Calu3 (cell line): Measurements from ENCODE around the gene TTC28. TPM values are rescaled to one million over a fixed set of nuclear protein-coding genes. Genes with fewer than 3 reads are reported as not detected.
"Not testable (repeated sequence)": the region's sequence is repeated elsewhere in the genome, so short reads cannot be mapped to it uniquely, and the experiment has no call there.

Experiments used
- BruUV-seq: library from RNA; stranded (reverse); fragments of 400-500 nt; replicated peaks from 2 replicates; lab custom pipeline; 2021; lab: Mats Ljungman, UMichigan
- CTCF ChIA-PET: fragments of 300-600 bp; sonication (Branson Sonifier 250); formaldehyde crosslinking; loops from one replicate; lab custom pipeline; 2022; ENCODE audit warnings: antibody characterized with exemption; lab: Charles Lee
- DNase-seq: peaks from one replicate; pipeline ENCODE4 v3.0.0; 2022
- H3K27ac Mint-ChIP-seq: one replicate; pipeline ENCODE4 v1.8.0; 2022; ENCODE audit warnings: mixed read lengths; ENCODE audit not compliant: unreplicated experiment
- H3K27me3 Mint-ChIP-seq: one replicate; pipeline ENCODE4 v1.8.0; 2022; ENCODE audit warnings: mixed read lengths; ENCODE audit not compliant: unreplicated experiment
- H3K36me3 Mint-ChIP-seq: one replicate; pipeline ENCODE4 v1.8.0; 2022; ENCODE audit warnings: mild to moderate bottlenecking, moderate library complexity, mixed read lengths; ENCODE audit not compliant: insufficient read depth, unreplicated experiment
- H3K4me1 Mint-ChIP-seq: one replicate; pipeline ENCODE4 v1.8.0; 2022; ENCODE audit warnings: mild to moderate bottlenecking, low read depth, mixed read lengths; ENCODE audit not compliant: unreplicated experiment
- H3K4me3 Mint-ChIP-seq: one replicate; pipeline ENCODE4 v1.8.0; 2022; ENCODE audit warnings: mild to moderate bottlenecking, low read depth, moderate library complexity, mixed read lengths; ENCODE audit not compliant: unreplicated experiment
- H3K9me3 Mint-ChIP-seq: one replicate; pipeline ENCODE4 v1.8.0; 2022; ENCODE audit warnings: low read depth, mixed read lengths; ENCODE audit not compliant: unreplicated experiment
- CTCF ChIP-seq: fragments of 200-600 bp; IDR thresholded peaks from one replicate; pipeline ENCODE4 v1.8.0; 2022; ENCODE audit warnings: antibody characterized with exemption; ENCODE audit not compliant: unreplicated experiment
- intact Hi-C: fragments of 100-400 bp; cut with micrococcal nuclease; formaldehyde crosslinking; loops from one replicate; pipeline ENCODE4 v1.10.0; 2022; ENCODE audit not compliant: unreplicated experiment
- total RNA-seq: library from RNA; stranded (reverse); gene quantifications from 2 replicates; pipeline ENCODE4 v1.2.3, GENCODE V29; 2022

Gene TTC28
- total RNA-seq, 1 experiment from 2014 or later, result 5.2 TPM

GRCh38 chr22:28703436-28703835 lies 23.8 kb upstream of the TTC28 start:
- no peak for DNase-seq
- H3K4me3 Mint-ChIP-seq, result no peak overlapping the region
- no peaks in the 10 kb centered on the region for H3K27me3 Mint-ChIP-seq
- H3K4me1 Mint-ChIP-seq, result no peaks in the 10 kb centered on the region
- H3K36me3 Mint-ChIP-seq, result no peaks in the 10 kb centered on the region
- no peaks in the 10 kb centered on the region for H3K9me3 Mint-ChIP-seq
- TF ChIP-seq CTCF, result no peak
- CTCF ChIA-PET, result no interaction called here
- no peak overlapping the region for H3K27ac Mint-ChIP-seq
- intact Hi-C loops, result no loop called here
- no TSS peak for BruUV-seq

- no peaks in the 10 kb centered on the region for H3K36me3 Mint-ChIP-seq
- no peaks in the 10 kb centered on the region for H3K27me3 Mint-ChIP-seq
- no peaks in the 10 kb centered on the region for H3K9me3 Mint-ChIP-seq
- BruUV-seq, result no TSS peak
- TF ChIP-seq CTCF, result no peak
- no peaks in the 10 kb centered on the region for H3K4me1 Mint-ChIP-seq
- no peak for DNase-seq
- no peak overlapping the region for H3K27ac Mint-ChIP-seq
- intact Hi-C loops, result no loop called here
- H3K4me3 Mint-ChIP-seq, result no peak overlapping the region
- CTCF ChIA-PET, result interaction anchor here (0.7 kb wide), 1 partner anchor 92 kb away, joined by 5 read pairs; no protein-coding TSS in a partner anchor
Measured at GRCh38 chr22:28702891-28703290, 23.3 kb upstream of the TTC28 start.

GRCh38 chr22:28693041-28693760 lies 13.6 kb upstream of the TTC28 start:
- H3K4me3 Mint-ChIP-seq, intact Hi-C loops: not testable (repeated sequence)

GRCh38 chr22:28689796-28690195 lies 10.2 kb upstream of the TTC28 start:
- H3K27ac Mint-ChIP-seq, H3K36me3 Mint-ChIP-seq, H3K4me1 Mint-ChIP-seq, CTCF ChIA-PET, DNase-seq, intact Hi-C loops, H3K4me3 Mint-ChIP-seq, H3K9me3 Mint-ChIP-seq, H3K27me3 Mint-ChIP-seq, BruUV-seq: not testable (repeated sequence)

More at GRCh38 chr22:28693041-28693760, 13.6 kb upstream of the TTC28 start:
- H3K36me3 Mint-ChIP-seq, DNase-seq, H3K4me1 Mint-ChIP-seq, CTCF ChIA-PET, H3K9me3 Mint-ChIP-seq, BruUV-seq, H3K27ac Mint-ChIP-seq, H3K27me3 Mint-ChIP-seq: not testable (repeated sequence)

- CTCF ChIA-PET, H3K4me3 Mint-ChIP-seq, H3K4me1 Mint-ChIP-seq, H3K27me3 Mint-ChIP-seq, H3K9me3 Mint-ChIP-seq, DNase-seq, intact Hi-C loops, BruUV-seq, H3K27ac Mint-ChIP-seq: not testable (repeated sequence)
- peaks cover 20% of the 10 kb centered on the region for H3K36me3 Mint-ChIP-seq
Measured at GRCh38 chr22:28682966-28683365, 3.3 kb upstream of the TTC28 start.

GRCh38 chr22:28680813-28681490 lies 1.3 kb upstream of the TTC28 start:
- intact Hi-C loops, H3K9me3 Mint-ChIP-seq, H3K4me1 Mint-ChIP-seq, DNase-seq, H3K27me3 Mint-ChIP-seq, H3K27ac Mint-ChIP-seq: not testable (repeated sequence)
- CTCF ChIA-PET, result interaction anchor here (0.7 kb wide), 1 partner anchor 10 kb away, joined by 3 read pairs; no protein-coding TSS in a partner anchor
- BruUV-seq, result TSS peak; percentile 70
- H3K36me3 Mint-ChIP-seq, result peaks cover 20% of the 10 kb centered on the region
- peak overlapping the region; percentile 76 for H3K4me3 Mint-ChIP-seq

- CTCF ChIA-PET, result interaction anchor here (0.5 to 1.8 kb wide), 3 partner anchors 78 to 226 kb away, joined by 3 to 5 read pairs (median 5); no protein-coding TSS in a partner anchor
- H3K27me3 Mint-ChIP-seq, H3K9me3 Mint-ChIP-seq, H3K27ac Mint-ChIP-seq, intact Hi-C loops, BruUV-seq: not testable (repeated sequence)
- DNase-seq, result peak; percentile 22
- peak overlapping the region; percentile 76 for H3K4me3 Mint-ChIP-seq
- peaks cover 20% of the 10 kb centered on the region for H3K36me3 Mint-ChIP-seq
- H3K4me1 Mint-ChIP-seq, result peaks cover 12% of the 10 kb centered on the region
Measured at GRCh38 chr22:28678778-28679610, 646 bp downstream of the TTC28 start.
